HUES6 (cell line): ENCODE results near the gene CCDC170.

Experiments
- H3K27ac ChIP-seq: 2 replicates; pipeline ENCODE4 v1.7.0; 2013; ENCODE audit warnings: low read depth, mild to moderate bottlenecking, low read length, inconsistent platforms
- H3K27me3 ChIP-seq: 2 replicates; pipeline ENCODE4 v1.6.1; 2013; ENCODE audit warnings: low read length; ENCODE audit not compliant: control insufficient read depth, insufficient read depth
- H3K36me3 ChIP-seq: 2 replicates; pipeline ENCODE4 v1.6.1; 2013; ENCODE audit warnings: low read length; ENCODE audit not compliant: control insufficient read depth, insufficient read depth
- H3K4me1 ChIP-seq: 2 replicates; pipeline ENCODE4 v1.6.1; 2013; ENCODE audit warnings: low read length; ENCODE audit not compliant: control insufficient read depth, insufficient read depth
- H3K4me3 ChIP-seq: 2 replicates; pipeline ENCODE4 v1.5.1; 2013; ENCODE audit warnings: low read depth, low read length
- H3K9ac ChIP-seq: one replicate; pipeline ENCODE4 v1.6.1; 2013; ENCODE audit warnings: mild to moderate bottlenecking, low read length
- H3K9me3 ChIP-seq: 2 replicates; pipeline ENCODE4 v1.6.1; 2013; ENCODE audit warnings: low read depth, low read length; ENCODE audit not compliant: control insufficient read depth, insufficient read depth

CCDC170 gene

GRCh38 chr6:151548201-151548600 lies 54.4 kb downstream of the CCDC170 start:
- Histone ChIP-seq H3K36me3 (no peaks in the 10 kb centered on the region), H3K27ac (no peak overlapping the region), H3K4me1 (no peaks in the 10 kb centered on the region), H3K4me3 (no peak overlapping the region), H3K27me3 (no peaks in the 10 kb centered on the region), H3K9me3 (peaks cover 4% of the 10 kb centered on the region), H3K9ac (no peak overlapping the region)

GRCh38 chr6:151549790-151550189 lies 56.0 kb downstream of the CCDC170 start:
- H3K27ac ChIP-seq, result no peak overlapping the region
- no peak overlapping the region for H3K9ac ChIP-seq
- H3K36me3 ChIP-seq, result no peaks in the 10 kb centered on the region
- no peaks in the 10 kb centered on the region for H3K27me3 ChIP-seq
- H3K4me3 ChIP-seq, result no peak overlapping the region
- H3K9me3 ChIP-seq, result peaks cover 4% of the 10 kb centered on the region
- no peaks in the 10 kb centered on the region for H3K4me1 ChIP-seq

GRCh38 chr6:151550618-151551017 lies 56.8 kb downstream of the CCDC170 start:
- peaks cover 4% of the 10 kb centered on the region for H3K9me3 ChIP-seq
- no peak overlapping the region for H3K27ac ChIP-seq
- no peaks in the 10 kb centered on the region for H3K36me3 ChIP-seq
- no peak overlapping the region for H3K9ac ChIP-seq
- no peaks in the 10 kb centered on the region for H3K27me3 ChIP-seq
- no peaks in the 10 kb centered on the region for H3K4me1 ChIP-seq
- no peak overlapping the region for H3K4me3 ChIP-seq

GRCh38 chr6:151551223-151551857 lies 57.5 kb downstream of the CCDC170 start:
- H3K4me1 ChIP-seq, result no peaks in the 10 kb centered on the region
- no peaks in the 10 kb centered on the region for H3K36me3 ChIP-seq
- H3K9ac ChIP-seq, result no peak overlapping the region
- peaks cover 4% of the 10 kb centered on the region for H3K9me3 ChIP-seq
- no peak overlapping the region for H3K27ac ChIP-seq
- H3K4me3 ChIP-seq, result no peak overlapping the region
- H3K27me3 ChIP-seq, result no peaks in the 10 kb centered on the region

- Histone ChIP-seq H3K4me3 (no peak overlapping the region), H3K27ac (no peak overlapping the region), H3K4me1 (no peaks in the 10 kb centered on the region), H3K9me3 (peaks cover 4% of the 10 kb centered on the region; the same call in 1 of the 2 replicates), H3K9ac (no peak overlapping the region), H3K27me3 (no peaks in the 10 kb centered on the region), H3K36me3 (no peaks in the 10 kb centered on the region)
Measured at GRCh38 chr6:151553416-151554165, 59.8 kb downstream of the CCDC170 start.

- peaks cover 22% of the 10 kb centered on the region for H3K9me3 ChIP-seq
- no peak overlapping the region for H3K4me3 ChIP-seq
- H3K36me3 ChIP-seq, result no peaks in the 10 kb centered on the region
- no peak overlapping the region for H3K9ac ChIP-seq
- no peaks in the 10 kb centered on the region for H3K4me1 ChIP-seq
- no peaks in the 10 kb centered on the region for H3K27me3 ChIP-seq
- H3K27ac ChIP-seq, result no peak overlapping the region
Measured at GRCh38 chr6:151561238-151561637, 67.4 kb downstream of the CCDC170 start.

- no peaks in the 10 kb centered on the region for H3K27me3 ChIP-seq
- H3K36me3 ChIP-seq, result no peaks in the 10 kb centered on the region
- no peaks in the 10 kb centered on the region for H3K4me1 ChIP-seq
- no peak overlapping the region for H3K9ac ChIP-seq
- peaks cover 22% of the 10 kb centered on the region for H3K9me3 ChIP-seq
- no peak overlapping the region for H3K4me3 ChIP-seq
- H3K27ac ChIP-seq, result no peak overlapping the region
Measured at GRCh38 chr6:151564654-151565053, 70.8 kb downstream of the CCDC170 start.

GRCh38 chr6:151565940-151566339 lies 72.1 kb downstream of the CCDC170 start:
- peaks cover 19% of the 10 kb centered on the region for H3K9me3 ChIP-seq
- no peak overlapping the region for H3K9ac ChIP-seq
- no peak overlapping the region for H3K4me3 ChIP-seq
- H3K36me3 ChIP-seq, result no peaks in the 10 kb centered on the region
- no peak overlapping the region for H3K27ac ChIP-seq
- H3K4me1 ChIP-seq, result no peaks in the 10 kb centered on the region
- no peaks in the 10 kb centered on the region for H3K27me3 ChIP-seq

GRCh38 chr6:151566557-151566956 lies 72.7 kb downstream of the CCDC170 start:
- no peaks in the 10 kb centered on the region for H3K4me1 ChIP-seq
- H3K4me3 ChIP-seq, result no peak overlapping the region
- no peaks in the 10 kb centered on the region for H3K27me3 ChIP-seq
- no peak overlapping the region for H3K9ac ChIP-seq
- H3K9me3 ChIP-seq, result peaks cover 19% of the 10 kb centered on the region
- H3K36me3 ChIP-seq, result no peaks in the 10 kb centered on the region
- H3K27ac ChIP-seq, result no peak overlapping the region

GRCh38 chr6:151576633-151577032 lies 82.8 kb downstream of the CCDC170 start:
- Histone ChIP-seq H3K4me1 (no peaks in the 10 kb centered on the region), H3K27me3 (no peaks in the 10 kb centered on the region), H3K27ac (no peak overlapping the region), H3K4me3 (no peak overlapping the region), H3K9ac (no peak overlapping the region), H3K36me3 (no peaks in the 10 kb centered on the region), H3K9me3 (no peaks in the 10 kb centered on the region)

- Histone ChIP-seq H3K9ac (no peak overlapping the region), H3K27me3 (no peaks in the 10 kb centered on the region), H3K4me3 (no peak overlapping the region), H3K27ac (no peak overlapping the region), H3K36me3 (no peaks in the 10 kb centered on the region), H3K9me3 (0 out of 2 replicates have a peak, but pooled peaks cover 5% of the 10 kb centered on the region), H3K4me1 (no peaks in the 10 kb centered on the region)
Measured at GRCh38 chr6:151577257-151577656, 83.4 kb downstream of the CCDC170 start.
